ENCODE measurements around the gene CORIN.

CORIN gene

DNA sequence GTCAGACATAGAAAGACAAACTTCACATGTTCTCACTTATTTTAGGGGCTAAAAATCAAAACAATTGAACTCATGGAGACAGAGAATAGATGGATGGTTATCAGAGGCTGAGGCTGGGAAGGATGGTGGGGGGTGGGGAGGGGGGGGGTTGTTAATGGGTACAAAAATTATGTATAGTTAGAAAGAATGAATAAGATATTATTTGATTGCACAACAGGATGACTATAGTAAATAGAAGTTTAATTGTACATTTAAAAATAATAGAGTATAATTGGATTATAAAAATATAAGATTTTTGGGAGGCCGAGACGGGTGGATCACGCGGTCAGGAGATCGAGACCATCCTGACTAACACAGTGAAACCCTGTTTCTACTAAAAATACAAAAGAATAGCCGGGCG lies 33.3 kb downstream of the CORIN start:
- no peak for DNase-seq (ENCODE audit: low read depth)
- H3K4me3 ChIP-seq (ENCODE audit: low read depth, low read length) = no peak overlapping the region
- TF ChIP-seq, protein P1, sequence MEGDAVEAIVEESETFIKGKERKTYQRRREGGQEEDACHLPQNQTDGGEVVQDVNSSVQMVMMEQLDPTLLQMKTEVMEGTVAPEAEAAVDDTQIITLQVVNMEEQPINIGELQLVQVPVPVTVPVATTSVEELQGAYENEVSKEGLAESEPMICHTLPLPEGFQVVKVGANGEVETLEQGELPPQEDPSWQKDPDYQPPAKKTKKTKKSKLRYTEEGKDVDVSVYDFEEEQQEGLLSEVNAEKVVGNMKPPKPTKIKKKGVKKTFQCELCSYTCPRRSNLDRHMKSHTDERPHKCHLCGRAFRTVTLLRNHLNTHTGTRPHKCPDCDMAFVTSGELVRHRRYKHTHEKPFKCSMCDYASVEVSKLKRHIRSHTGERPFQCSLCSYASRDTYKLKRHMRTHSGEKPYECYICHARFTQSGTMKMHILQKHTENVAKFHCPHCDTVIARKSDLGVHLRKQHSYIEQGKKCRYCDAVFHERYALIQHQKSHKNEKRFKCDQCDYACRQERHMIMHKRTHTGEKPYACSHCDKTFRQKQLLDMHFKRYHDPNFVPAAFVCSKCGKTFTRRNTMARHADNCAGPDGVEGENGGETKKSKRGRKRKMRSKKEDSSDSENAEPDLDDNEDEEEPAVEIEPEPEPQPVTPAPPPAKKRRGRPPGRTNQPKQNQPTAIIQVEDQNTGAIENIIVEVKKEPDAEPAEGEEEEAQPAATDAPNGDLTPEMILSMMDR (IDR thresholded peaks at IDR 0.05; ENCODE audit: insufficient read depth, low read depth, low read length, missing control alignments) = no peak

DNA sequence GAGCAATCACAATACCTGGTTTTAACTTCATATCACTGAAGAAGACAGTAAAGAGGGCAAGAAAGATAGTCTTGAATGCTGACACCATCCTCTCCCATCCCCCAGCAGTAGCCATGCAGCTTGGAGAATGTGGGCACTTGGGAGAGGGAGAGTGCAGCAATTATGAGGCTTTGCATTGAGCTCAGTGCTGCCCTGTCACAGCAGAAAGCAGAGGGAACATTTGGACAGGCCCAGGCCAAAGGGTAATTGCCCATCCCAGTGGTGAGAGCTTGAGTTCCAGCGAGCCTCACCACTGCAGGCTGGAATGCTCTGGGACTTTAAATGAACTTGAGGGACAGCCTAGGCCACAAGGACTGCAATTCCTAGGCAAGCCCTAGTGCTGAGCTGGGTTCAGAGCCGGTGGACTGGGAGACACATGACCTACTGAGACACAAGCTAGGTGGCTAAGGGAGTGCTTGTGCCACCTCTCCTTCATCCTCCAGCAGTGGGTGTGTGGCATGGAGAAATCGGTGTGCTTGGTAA lies 36.3 kb downstream of the CORIN start:
- no peak overlapping the region for H3K4me3 ChIP-seq (ENCODE audit: low read depth, low read length)
- TF ChIP-seq, protein P1 (IDR thresholded peaks at IDR 0.05; ENCODE audit: insufficient read depth, low read depth, low read length, missing control alignments) = no peak
- no peak for DNase-seq (ENCODE audit: low read depth)

DNA sequence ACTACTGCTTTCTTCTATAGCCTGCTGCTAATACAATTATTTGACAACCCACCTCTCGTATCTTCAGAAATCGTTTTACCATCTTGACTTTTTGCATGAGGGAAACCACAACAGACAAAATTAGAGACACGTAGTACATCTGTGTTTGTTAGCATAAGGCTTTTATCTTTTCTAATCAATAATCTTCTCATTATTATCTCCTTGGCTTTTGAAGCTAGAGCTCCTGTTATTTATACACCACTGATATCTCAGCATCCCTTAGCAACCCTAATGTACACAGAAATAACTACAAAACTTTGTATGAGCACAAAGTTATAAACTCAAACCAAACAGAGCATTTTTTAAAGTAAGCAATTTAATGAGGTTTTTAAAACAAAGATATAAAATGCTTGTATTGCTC lies 39.7 kb downstream of the CORIN start:
- no peak for DNase-seq (ENCODE audit: low read depth)
- TF ChIP-seq, protein P1 (IDR thresholded peaks at IDR 0.05; ENCODE audit: insufficient read depth, low read depth, low read length, missing control alignments) = no peak
- H3K4me3 ChIP-seq (ENCODE audit: low read depth, low read length) = no peak overlapping the region

DNA sequence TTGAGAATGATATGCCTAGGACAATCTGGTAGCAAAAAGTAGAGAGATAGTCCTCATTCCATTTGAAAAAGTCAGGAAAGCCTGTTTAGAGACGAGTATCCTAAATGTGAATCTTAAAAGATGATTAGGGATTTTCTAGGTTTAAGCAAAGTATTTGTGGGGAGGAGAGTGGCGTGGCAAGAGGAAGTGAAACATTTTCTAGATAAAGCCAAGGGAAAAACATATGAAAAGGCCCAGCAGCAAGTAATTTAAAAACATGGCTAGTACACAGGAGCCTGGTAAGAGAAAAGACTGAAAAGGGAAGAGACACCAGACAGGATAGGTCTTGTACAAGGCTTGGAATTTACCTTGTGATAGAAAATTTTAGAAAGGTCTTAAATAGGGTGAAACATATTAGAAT lies 45.9 kb downstream of the CORIN start:
- no peak for DNase-seq (ENCODE audit: low read depth)
- TF ChIP-seq, protein P1 (IDR thresholded peaks at IDR 0.05; ENCODE audit: insufficient read depth, low read depth, low read length, missing control alignments) = no peak

DNA sequence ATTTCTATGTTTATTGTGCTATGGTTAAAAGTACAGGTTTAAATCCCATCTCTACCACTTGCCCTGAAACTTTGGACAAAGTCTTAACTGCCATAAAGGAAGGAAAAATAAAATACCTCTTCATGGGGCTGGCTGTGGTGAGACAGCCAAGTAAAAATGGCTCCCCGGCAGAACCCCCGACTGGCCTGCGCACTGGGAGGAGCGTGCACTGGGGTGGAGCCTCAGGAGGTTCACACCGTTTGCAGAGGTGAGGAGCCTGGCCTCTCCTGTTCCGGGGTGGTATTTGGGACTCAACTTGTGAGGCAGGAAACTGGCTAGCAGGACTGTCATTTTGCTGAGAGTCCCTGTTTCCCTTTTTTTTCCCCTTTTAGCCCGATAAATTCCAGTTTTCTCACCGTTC lies 47.8 kb downstream of the CORIN start:
- no peak overlapping the region for H3K4me3 ChIP-seq (ENCODE audit: low read depth, low read length)
- no peak for DNase-seq (ENCODE audit: low read depth)
- TF ChIP-seq, protein P1 (IDR thresholded peaks at IDR 0.05; ENCODE audit: insufficient read depth, low read depth, low read length, missing control alignments) = no peak

More for the DNA sequence above, 45.9 kb downstream of the CORIN start:
- H3K4me3 ChIP-seq (ENCODE audit: low read depth, low read length) = no peak overlapping the region

DNA sequence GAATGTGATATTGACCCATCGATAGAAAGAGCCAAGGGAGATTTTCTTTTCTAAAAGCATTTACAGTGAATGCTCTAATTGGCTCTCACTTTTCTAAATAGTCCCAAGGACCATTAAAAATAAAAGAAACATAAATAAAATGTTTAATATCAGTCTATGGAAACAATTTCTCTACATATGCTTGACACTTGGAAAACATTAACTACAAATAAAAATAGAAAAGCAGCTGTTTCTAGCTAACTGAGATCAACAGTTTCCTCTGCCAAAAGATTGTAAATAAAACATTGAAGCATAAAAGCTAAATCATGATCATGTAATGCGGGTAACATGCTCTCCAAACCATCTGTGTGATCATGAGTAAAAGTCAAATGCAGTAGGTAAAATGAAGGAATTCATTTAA lies 49.7 kb downstream of the CORIN start:
- DNase-seq (ENCODE audit: low read depth) = no peak

DNA sequence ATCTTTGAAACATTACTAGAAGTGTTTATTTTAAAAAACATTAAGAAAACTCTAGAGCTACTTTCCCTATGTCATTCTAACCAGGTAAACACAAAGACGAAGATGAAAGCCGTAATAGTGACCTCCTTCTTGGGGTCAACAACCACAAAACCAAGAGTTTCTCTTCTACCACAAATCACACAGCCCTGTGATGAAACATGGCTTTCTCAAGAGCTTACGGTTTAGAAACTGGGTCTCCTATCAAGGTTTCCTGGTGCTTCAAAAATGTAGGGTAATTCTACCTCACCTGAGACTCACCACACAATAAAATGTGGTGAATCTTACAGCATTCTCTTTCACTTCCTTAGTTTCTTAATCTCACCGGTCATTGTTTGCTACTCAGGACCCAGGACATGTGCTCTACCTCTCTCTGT lies 50.9 kb downstream of the CORIN start:
- DNase-seq (ENCODE audit: low read depth) = peak; percentile 80
- no peak overlapping the region for H3K4me3 ChIP-seq (ENCODE audit: low read depth, low read length)
- TF ChIP-seq, protein P1 (IDR thresholded peaks at IDR 0.05; ENCODE audit: insufficient read depth, low read depth, low read length, missing control alignments) = no peak

More for the DNA sequence above, 49.7 kb downstream of the CORIN start:
- H3K4me3 ChIP-seq (ENCODE audit: low read depth, low read length) = no peak overlapping the region
- TF ChIP-seq, protein P1 (IDR thresholded peaks at IDR 0.05; ENCODE audit: insufficient read depth, low read depth, low read length, missing control alignments) = no peak
